8988T (cell line): ENCODE measurements around the gene FIBP.

Experiments
- DNase-seq: peaks from one replicate; pipeline ENCODE4 v3.0.0; 2011

Gene FIBP

GRCh38 chr11:65887723-65888162 lies 528 bp downstream of the FIBP start:
- DNase-seq, result no peak

GRCh38 chr11:65886826-65887722 lies 1.2 kb downstream of the FIBP start:
- no peak for DNase-seq

GRCh38 chr11:65885808-65886536 lies 2.3 kb downstream of the FIBP start:
- no peak for DNase-seq

GRCh38 chr11:65885231-65885630 lies 3.0 kb downstream of the FIBP start:
- DNase-seq, result no peak

GRCh38 chr11:65884716-65885092 lies 3.6 kb downstream of the FIBP start:
- peak; percentile 97 for DNase-seq

- DNase-seq, result no peak
Observed at GRCh38 chr11:65883786-65884715, 4.2 kb downstream of the FIBP start.

GRCh38 chr11:65883058-65883761 lies 5.1 kb downstream of the FIBP start:
- no peak for DNase-seq

- no peak for DNase-seq
Observed at GRCh38 chr11:65882120-65883057, 5.9 kb downstream of the FIBP start.

GRCh38 chr11:65880844-65881421 lies 7.3 kb downstream of the FIBP start:
- DNase-seq, result no peak

GRCh38 chr11:65880027-65880426 lies 8.2 kb downstream of the FIBP start:
- DNase-seq, result no peak

- no peak for DNase-seq
Observed at GRCh38 chr11:65879617-65880016, 8.7 kb downstream of the FIBP start, which contains the start of gene CTSW. Gene CTSW (plus strand): TSS chr11:65879837. CDS start chr11:65879855, 18 bp downstream.

GRCh38 chr11:65873318-65874156 lies 14.7 kb downstream of the FIBP start:
- DNase-seq, result peak; percentile 100

- DNase-seq, result no peak
Observed at GRCh38 chr11:65872586-65873317, 15.5 kb downstream of the FIBP start, which contains the start of gene EFEMP2. Gene EFEMP2 (minus strand): TSS chr11:65872800. CDS start chr11:65872354, 446 bp downstream.

GRCh38 chr11:65871811-65872548 lies 16.3 kb downstream of the FIBP start:
- no peak for DNase-seq

GRCh38 chr11:65870706-65871681 lies 17.3 kb downstream of the FIBP start:
- DNase-seq, result no peak

GRCh38 chr11:65870307-65870658 lies 18.0 kb downstream of the FIBP start:
- no peak for DNase-seq
